Renal pelvis (tissue), 4 donors: ENCODE measurements around the gene LGMN. TPM values are rescaled to one million over a fixed set of nuclear protein-coding genes. Genes with fewer than 3 reads are reported as not detected.

Experiments used
- DNase-seq: peaks from one replicate; pipeline ENCODE4 v3.0.0-alpha.2; 2013
- polyA plus RNA-seq, 3 donors: library from polyadenylated mRNA; unstranded; fragments of 120-200 nt; gene quantifications; one replicate each; pipeline ENCODE4 v1.2.1, GENCODE V29; 2013; ENCODE audit not compliant: insufficient read length in 3 of 3

Gene LGMN
- polyA plus RNA-seq, 3 donors = 130 to 138 (median 137) TPM

DNA sequence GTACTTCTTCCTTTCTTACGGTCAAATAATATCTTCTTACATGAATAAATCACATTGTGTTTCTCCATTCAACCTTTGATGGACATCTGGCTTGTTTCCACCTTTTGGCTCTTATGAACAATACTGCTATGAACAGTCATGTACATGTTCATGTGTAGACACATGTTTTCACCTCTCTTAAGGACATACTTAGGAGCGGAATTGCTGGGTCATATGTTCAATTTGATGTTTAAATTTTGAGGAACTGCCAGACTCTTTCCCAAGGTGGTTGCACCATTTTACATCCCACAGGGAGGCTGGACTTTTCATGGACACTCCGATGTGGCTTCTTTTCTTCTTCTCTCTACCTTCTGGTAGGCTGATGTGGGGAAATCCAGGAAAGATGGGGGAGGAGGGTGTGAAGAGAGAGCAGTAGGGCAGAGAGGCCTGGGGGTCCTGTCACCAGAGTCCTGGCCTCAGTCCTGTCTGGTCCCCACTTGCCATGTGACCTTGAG is 16.8 kb downstream of the LGMN start:
- DNase-seq = no peak

DNA sequence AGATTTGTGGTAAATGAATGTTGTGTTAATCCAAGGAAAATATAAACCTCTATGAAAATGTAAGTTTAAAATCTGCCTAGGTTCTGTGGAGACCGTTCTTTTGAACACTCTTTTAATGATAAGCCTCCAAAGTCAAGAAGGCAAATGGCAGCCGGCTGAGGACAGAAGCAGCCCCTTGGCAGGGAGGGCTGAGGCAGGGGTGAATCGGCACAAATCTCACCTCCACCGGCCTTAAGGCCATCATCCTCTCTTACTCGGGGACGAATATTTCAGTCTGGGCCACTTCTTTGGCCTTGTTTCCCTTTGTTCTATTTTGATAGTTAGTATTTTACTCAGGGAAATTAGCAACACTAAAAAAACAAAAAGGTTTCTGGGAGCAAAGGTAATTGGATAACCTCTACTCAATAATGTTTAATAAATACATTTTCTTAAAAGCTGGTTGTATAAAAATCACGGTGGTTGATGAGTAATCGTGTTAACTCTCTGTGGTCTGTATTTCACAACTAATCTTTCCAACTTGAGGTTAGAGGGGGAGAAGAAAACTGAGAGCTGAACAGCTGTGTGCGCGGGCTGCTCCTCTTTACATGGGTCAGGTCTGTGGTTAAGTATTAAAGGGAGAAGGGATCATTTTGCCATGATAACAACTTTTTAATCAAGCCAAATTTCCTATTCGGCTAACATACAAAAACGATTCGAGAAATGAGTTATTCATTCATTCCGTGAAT is 18.6 kb downstream of the LGMN start:
- DNase-seq = no peak

DNA sequence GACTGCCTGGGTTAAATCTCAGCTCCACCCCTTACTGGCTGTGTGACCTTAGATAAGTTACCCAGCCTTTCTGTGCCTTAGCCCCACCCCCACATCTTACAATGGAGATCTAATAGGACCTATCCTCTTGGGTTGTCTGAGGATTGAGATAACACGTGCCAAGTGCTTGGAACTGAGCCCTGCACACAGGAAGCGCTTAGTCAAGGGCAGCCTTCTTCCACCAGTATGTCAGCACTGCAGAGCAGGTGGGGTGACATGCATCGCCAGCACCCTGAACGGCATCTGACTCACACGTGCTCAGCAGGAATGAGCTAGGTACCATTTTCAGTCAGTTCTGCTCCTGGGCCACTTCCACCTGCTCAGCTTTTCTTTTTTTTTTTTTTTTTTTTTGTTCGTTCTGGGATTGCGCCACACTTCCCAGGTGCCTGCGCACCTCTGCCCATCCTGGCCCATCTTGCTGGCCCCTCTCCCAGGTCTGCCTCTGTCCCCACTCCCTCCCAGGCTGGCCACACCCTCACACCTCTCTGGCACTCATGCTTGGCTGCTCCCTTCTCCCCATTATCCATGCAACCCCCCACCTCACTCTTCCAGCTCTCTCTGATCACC is 19.6 kb downstream of the LGMN start:
- DNase-seq = no peak

DNA sequence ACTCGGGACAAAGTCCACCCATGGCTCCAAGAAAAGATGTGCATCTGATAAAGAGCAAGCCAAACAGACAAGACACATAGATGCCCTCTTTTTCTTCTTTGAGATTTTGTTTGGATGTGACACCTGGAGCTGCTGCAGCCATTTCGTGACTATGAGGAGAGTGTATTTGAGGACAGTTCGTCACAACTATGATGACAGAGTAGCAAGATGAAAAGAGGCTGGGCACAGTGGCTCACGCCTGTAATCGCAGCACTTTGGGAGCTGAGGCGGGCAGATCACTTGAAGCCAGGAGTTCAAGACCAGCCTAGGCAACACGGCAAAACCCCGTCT is 21.5 kb downstream of the LGMN start:
- DNase-seq = no peak

DNA sequence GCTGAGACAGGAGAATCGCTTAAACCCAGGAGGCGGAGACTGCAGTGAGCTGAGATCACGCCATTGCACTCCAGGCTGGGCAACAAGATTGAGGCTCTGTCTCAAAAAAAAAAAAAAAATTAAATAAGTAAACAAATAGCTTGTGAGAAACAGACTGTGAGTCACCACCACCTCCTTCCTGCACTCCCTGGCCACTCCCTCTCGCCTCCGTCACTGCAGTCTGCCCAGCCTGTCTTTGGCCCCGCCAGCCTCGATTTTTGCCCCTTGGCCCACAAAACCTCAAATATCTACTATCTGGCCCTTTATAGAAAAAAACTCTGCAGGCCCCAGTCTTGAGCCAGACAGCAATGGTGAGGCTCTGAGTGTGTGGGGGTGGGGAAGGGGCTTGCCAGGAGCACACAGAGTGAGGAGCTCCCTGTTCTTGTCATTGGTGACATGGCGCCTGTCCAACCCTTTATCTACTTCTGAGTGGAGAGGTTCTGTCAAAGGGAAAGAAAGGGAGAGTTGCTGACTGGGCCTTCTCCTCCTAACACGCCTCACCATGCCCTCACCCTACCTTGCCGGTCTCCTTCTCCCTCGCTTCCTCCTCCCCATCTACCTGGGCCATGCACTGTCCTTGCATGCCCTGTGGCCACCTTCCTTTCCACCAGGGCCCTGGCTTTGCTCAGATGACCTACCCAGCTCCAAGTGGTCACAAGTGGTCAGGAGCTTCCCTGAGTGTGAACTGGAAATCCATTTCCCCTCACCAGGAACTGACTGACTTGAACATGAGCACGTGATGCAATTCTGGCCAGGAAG is 22.1 kb downstream of the LGMN start:
- DNase-seq = no peak

DNA sequence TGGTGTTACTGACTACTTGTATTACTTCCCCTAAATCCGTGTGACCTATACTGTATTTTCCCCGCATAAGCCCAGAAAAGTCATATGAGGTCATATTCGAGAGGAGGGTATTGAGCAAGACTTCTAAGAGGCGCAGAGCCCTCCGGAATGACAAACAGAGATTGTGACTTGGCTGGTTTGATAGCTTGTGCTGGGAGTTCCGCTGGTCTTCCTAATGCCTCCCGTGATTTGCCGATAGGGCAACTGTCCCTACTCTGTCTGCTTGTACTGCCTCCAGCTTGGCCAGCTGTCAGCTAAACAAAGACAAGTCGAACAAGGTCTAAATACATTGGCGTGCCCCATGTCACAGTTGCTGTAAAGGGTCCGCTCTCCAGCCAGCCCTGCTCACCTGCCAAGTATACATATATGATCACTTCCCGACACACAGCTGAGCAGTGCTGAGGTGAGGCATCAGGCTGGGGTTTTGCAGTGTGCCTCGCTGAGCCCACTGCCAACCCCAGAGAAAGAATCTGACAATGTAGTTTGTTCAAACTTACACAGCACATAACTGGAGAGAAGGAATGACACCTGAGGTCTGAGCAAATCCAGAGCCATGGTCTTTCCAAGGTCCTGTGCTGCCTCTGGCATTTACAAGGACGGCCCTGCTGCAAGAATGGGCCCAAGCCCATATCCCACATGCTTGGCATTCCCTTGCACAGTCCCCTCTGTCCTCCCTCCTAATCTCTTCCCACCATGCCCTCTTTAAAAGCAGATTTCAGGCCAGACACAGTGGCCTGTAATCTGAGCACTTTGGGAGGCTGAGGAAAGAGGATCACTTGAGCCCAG is 23.7 kb downstream of the LGMN start:
- DNase-seq = no peak

DNA sequence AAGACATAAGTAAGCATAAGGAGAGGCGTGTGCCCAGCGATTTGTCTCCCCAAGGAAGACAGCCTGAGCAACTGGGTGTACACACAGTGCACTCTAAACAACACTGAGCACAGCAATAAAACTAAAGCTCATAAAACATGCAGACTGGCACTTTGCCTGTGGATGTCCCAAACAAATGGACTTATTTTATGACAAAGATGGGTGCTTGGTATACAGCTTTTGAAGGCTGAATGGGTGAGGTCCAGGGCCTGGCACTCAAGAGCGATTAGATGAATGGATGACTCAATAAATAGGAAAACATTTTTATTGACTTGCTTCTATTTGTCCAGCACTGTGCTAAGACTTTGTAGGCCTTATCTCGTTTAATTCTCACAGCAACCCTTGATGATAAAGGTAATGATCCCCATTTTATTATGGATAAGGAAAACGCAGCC is 28.5 kb downstream of the LGMN start:
- DNase-seq = no peak

DNA sequence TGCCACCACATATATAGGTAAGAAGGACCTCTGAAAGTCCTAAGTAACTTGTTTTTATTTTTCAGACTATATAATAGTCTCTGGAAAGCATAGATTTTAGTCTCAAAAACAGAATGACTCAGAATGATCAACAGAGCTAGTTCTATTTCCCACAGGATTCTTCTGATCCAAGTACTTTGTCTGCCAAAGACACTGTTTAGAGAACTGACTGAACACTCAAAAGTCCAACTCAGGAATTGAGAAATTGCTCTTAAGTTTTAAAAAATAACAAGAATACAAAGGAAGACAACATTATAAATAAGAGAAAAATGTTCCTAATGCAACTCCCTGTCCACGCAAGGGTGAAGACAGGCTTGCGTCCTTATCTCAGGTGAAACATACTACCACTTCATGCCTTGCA is 29.0 kb downstream of the LGMN start:
- no peak for DNase-seq

DNA sequence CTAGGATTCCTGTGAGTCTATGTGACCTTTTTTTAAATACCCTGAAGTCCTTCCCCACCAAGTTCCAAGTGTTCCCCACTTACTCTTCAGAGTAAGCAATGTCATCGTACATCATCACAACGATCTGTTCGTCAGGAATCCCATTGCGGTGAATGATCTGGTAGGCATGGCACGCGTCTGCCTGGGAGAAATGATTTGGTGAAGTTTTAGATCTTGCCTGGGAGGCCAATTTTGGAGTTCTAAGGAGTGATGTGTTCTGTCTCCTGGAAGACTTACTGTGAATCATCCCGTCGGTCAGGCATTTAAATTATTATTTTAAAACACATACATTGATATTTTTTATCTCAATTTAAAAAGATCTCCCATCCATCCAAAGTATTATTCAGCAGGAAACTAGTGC is 29.8 kb downstream of the LGMN start:
- DNase-seq = no peak

DNA sequence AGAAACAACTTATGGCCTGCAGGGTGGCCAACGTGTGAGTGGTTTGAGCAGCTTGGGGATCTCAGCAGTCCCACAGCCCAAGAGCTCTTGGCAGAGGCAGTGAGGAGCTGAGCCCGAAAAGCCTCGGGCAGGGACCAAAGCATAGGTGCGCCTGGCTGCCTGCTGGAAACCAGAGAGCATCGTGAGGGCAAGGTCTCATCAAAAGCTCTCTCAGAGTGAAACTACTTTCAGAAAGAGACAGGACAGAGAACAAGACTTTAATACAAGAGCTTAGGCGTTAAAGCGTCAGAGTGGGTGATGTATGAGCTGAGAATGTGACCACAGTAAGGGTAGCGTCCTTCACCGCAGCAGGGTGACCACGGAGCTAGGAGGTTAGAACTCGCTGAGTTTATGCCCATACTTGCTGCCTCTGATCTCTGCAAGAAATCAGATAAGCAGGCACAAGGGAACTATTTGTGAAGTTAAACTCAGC is 30.8 kb downstream of the LGMN start:
- DNase-seq = no peak

DNA sequence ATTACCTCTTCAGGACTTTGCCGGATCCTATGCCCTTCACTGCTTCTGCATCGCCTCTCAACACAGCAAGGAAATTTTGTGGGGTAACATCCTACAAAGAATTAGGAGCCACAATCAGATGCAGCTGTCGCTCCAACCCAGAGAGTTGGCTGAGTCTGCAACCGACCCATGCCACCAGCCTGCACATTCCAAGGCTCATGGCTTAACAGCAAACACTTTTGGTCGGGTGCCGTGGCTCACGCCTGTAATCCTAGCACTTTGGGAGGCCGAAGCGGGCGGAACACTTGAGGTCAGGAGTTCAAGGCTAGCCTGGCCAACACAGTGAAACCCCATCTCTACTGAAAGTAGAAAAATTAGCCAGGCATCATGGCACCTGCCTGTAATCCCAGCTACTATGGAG is 32.3 kb downstream of the LGMN start:
- DNase-seq = no peak

DNA sequence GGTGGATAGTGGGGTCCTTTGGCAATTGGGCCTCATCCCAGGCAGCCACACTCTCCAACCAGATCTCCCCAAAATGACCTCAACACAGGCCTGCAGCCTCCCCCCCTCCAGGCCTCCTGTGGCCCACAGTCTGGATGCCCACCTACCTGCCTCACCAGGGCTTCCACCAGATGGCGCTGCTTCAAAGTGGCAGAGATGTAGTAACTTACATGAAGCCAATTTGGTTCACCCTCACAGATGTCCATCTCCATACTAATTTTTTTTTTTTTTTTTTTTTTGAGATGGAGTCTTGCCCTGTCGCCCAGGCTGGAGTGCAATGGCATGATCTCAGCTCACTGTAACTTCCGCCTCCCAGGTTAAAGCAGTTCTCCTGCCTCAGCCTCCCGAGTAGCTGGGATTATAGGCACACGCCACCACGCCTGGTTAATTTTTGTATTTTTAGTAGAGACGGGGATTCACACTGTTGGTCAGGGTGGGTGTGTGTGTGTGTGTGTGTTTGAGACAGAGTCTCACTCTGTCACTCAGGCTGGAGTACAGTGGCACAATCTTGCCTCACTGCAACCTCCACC is 33.6 kb downstream of the LGMN start:
- peak; percentile 36 for DNase-seq

DNA sequence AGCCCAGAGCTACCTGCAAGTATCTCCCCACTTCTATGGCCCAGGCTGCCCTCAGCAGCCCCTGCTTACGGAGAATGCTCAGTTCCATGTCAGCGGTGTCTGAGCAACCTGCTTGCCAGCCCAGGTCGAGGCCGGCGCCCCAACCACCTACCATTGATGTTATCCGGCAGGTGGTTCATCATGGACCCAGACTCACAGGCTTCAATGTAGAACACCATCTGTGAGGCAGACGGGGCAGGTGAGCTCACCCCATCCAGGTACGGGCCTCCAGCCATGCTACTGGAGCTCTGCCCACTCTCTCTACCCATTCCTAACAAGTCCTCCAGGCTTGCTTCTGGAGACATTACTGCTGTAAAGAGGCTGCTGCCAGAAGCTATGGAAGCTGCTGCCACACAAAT is 35.8 kb downstream of the LGMN start:
- no peak for DNase-seq

DNA sequence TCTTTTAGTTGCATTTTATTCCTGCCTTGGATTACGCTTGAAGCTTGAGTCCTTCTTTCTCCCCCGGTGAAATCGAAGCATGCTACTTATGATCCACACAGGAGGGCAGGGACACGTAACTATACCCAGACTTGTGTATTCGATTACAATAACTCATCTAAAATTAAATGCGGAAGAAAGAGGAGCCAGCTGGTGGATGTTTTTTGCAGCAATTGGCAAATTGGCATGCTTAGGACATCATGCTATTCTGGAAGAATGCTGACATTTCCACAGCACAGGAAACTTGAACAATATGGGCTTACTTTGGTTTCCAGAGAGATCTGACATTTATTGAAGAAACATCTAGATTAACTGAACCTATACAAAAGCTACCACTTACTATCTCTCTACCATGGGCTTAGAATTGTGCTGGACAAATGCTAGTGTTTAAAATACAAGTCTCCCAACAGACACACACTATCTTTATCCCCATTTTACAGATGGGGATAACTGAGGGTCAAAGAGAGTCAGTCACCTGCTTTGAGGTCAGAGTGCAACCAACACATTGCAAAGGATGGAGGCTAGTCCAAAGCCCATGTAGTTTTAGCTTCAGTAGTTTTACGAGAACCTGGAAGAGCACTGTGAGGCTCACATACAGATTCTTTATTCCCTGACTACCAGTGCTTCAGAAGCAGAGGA is 36.3 kb downstream of the LGMN start:
- no peak for DNase-seq

DNA sequence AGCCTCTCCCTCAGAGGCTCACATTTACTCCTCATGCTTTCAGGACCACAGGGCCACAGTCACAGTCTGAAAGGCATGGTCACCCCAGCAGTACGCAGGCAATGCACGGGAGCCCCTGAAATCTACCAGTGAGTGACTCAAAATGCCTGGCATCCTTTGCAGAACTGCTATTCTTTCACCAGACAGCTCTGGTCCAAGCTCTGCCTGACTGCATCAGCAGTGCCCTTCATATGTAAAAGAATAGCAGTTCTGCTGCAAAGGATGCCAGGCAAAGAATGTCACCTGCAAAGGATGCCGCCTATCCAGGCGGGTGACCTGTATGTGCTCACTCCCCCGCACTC is 38.5 kb downstream of the LGMN start:
- no peak for DNase-seq

DNA sequence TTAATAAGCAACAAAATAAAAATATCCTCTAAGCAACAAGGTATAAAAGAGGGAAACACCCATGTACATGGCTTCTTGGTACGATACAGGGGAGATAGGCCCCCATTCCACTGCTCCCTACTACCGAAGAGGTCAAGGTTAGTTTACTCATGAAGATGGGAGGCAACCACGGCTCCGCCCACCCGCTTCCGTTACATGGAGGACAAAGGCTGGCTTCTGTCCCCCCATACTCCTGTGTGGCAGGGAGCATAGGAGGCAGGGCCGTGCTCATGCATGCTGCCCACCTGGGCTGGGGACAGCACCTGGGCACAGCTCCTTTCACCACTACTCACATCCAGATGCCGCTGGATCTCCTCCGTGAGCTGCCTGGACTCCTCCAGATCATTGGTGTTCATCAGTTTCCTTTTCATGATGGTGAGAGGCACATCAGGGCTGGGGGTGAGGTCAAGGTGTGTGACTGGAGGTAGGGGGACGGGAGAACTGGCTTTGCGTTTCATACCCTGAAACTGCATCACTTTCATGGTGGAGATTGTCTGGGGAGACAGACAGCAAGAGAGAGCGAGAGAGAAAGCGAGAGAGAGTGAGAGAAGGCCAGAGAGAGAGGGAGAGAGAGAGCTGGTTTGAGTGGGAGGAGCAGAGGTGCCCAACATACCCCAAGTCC is 39.0 kb downstream of the LGMN start:
- DNase-seq = no peak

DNA sequence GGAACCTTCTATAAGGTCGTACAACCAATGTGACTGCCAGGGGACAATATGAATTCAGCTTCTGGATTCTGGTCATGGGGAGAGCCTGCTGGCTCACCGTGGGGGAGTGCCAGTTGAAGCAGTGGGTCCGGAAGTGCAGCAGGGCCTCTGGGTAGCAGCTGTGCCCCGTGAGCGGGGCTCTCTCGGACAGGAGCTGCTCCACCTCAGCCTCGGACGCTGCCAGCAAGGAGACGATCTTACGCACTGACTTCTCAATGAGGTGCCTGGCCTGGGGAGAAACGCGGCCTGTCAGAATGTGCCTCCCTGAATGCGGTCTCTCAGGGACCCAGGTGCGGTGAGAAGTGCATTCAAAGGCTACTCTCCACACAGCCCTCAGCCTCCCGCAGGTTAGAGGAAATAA is 42.0 kb downstream of the LGMN start:
- DNase-seq = no peak

DNA sequence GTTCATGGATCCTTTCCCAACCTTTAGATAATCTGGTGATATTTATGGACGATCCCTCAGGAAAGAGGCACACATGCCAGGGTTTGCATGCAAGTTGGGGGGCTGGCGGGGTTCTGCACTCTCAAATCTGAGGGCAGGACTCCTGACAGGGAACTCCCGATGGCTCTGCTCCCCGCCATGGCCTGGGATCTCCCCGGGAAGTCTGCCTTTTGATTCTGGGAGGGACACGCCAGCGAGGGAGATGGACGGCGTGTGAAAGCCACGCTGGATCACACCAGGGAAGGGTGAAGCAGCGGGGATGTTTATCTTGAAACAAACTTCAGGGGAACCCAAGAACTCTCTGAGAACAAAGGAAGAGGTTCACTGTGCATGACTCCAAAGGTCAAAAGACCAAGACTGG is 43.6 kb downstream of the LGMN start:
- no peak for DNase-seq

DNA sequence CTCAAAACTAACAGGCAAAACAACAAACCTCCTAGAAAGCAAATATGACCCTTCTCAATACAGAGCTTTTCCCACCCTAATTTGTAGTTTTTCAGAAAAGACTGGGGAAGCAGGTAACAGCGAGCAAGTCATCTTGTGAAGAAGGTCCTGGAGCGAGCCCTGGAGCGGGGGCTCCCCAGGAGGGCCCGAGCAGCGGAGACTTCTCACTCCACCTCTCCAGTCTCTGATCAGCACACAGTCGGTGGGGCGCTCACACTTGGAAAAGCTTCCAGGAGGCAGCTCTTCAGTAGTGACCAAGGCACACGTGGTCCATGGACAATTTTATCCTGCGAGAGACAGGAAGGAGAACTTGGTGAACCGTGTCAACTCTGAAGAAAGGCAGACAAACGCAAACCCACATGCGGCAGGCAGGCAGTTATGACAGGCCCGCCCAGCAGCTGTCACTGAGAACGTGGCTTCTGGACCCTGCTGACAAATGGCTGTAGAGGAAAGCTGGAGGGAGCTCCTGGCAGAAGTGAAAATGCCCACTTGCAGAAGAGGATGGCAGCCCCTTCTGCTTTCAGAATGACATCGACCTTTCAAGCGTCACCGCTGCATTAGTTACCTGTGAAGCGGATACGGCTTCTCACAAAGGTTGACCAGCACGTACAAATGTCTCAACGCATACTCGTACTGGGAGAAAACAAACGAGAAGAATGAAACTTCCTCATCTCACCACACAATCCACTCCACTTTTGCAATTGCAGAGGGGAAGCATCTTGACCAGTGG is 44.2 kb downstream of the LGMN start:
- DNase-seq = no peak

DNA sequence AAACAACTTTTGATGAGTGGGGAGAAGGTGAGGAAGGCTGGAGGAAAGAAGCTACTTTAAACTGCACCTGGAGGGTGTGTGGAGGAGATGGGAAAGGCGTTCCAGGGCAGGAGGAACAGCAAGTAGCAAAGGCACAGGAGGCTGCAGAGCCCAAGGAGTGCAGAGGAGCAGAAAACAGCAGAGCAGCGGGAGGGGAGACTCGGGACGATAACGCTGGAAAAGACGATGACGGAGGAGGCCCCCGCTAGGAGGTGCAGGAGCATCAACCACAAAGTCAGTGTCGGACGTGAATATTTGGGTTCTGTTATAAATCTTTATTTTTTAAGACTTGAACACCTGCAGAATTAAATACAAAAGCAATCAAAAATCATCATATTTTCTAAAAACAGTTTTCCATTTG is 44.9 kb downstream of the LGMN start:
- no peak for DNase-seq
